ENCODE data around the gene C15orf61. TPM values are rescaled to one million over a fixed set of nuclear protein-coding genes. Genes with fewer than 3 reads are reported as not detected.

Gene C15orf61
- total RNA-seq, 1 experiment from 2014 or later, result 10.5 TPM

GRCh38 chr15:67542420-67543347 is 21.8 kb downstream of the C15orf61 start, which contains the start of gene MAP2K5:
Gene MAP2K5, plus strand, starts transcription at chr15:67542703. Its CDS starts 633 bp downstream, at chr15:67543336.
- intact Hi-C loops (cut with micrococcal nuclease; ENCODE audit: unreplicated experiment), result no loop called here
- no peaks in the 10 kb centered on the region for H3K36me3 Mint-ChIP-seq (ENCODE audit: insufficient read depth, unreplicated experiment)
- TF ChIP-seq CTCF (IDR thresholded peaks at IDR 0.05; ENCODE audit: insufficient read depth in 1 of 2, low read depth in 1 of 2, low read length in 1 of 2, severe bottlenecking in 1 of 2, unreplicated experiment in 1 of 2), result no peak
- H3K4me3 Mint-ChIP-seq (ENCODE audit: unreplicated experiment), result peak within 1 kb of the TSS; percentile 97
- H3K9me3 Mint-ChIP-seq (ENCODE audit: unreplicated experiment), result no peaks in the 10 kb centered on the region
- peak within 1 kb of the TSS; percentile 95 for H3K27ac Mint-ChIP-seq (ENCODE audit: unreplicated experiment)
- Histone ChIP-seq H3K9me3 (no peaks in the 10 kb centered on the region), H3K36me3 (ENCODE audit: control insufficient read depth, insufficient read depth, low read length) (no peaks in the 10 kb centered on the region), H3K4me3 (ENCODE audit: low read depth, low read length) (peak within 1 kb of the TSS; percentile 91), H3K4me1 (0 out of 2 replicates have a peak, but pooled peaks cover 8% of the 10 kb centered on the region), H3K27me3 (replicated peaks; ENCODE audit: control insufficient read depth, insufficient read depth, low read length) (no peaks in the 10 kb centered on the region)
- no peaks in the 10 kb centered on the region for H3K27me3 Mint-ChIP-seq (ENCODE audit: insufficient read depth, unreplicated experiment)
- BruUV-seq (replicated peaks), result no TSS peak
- CTCF ChIA-PET, result no interaction called here
- peak; percentile 66 to 81 for DNase-seq
- POLR2A ChIA-PET, result interaction anchor here (0.5 to 1.2 kb wide), 2 partner anchors 22 to 264 kb away, joined by 3 to 7 read pairs; partner anchors contain the start of gene C15orf61
- H3K4me1 Mint-ChIP-seq (ENCODE audit: low read depth, unreplicated experiment), result peaks cover 2% of the 10 kb centered on the region

GRCh38 chr15:67543348-67543718 is 22.4 kb downstream of the C15orf61 start:
- ChIA-PET CTCF (no interaction called here), POLR2A (no interaction called here)
- Mint-ChIP-seq H3K27ac (ENCODE audit: unreplicated experiment) (peak overlapping the region; percentile 95), H3K27me3 (ENCODE audit: insufficient read depth, unreplicated experiment) (no peaks in the 10 kb centered on the region), H3K4me3 (ENCODE audit: unreplicated experiment) (peak overlapping the region; percentile 97), H3K36me3 (ENCODE audit: insufficient read depth, unreplicated experiment) (no peaks in the 10 kb centered on the region), H3K9me3 (ENCODE audit: unreplicated experiment) (no peaks in the 10 kb centered on the region), H3K4me1 (ENCODE audit: low read depth, unreplicated experiment) (no peaks in the 10 kb centered on the region)
- TF ChIP-seq CTCF (IDR thresholded peaks at IDR 0.05; ENCODE audit: insufficient read depth in 1 of 2, low read depth in 1 of 2, low read length in 1 of 2, severe bottlenecking in 1 of 2, unreplicated experiment in 1 of 2), result no peak
- Histone ChIP-seq H3K27me3 (replicated peaks; ENCODE audit: control insufficient read depth, insufficient read depth, low read length) (no peaks in the 10 kb centered on the region), H3K9me3 (no peaks in the 10 kb centered on the region), H3K4me3 (ENCODE audit: low read depth, low read length) (peak overlapping the region; percentile 91), H3K4me1 (0 out of 2 replicates have a peak, but pooled peaks cover 8% of the 10 kb centered on the region), H3K36me3 (ENCODE audit: control insufficient read depth, insufficient read depth, low read length) (no peaks in the 10 kb centered on the region)
- intact Hi-C loops (cut with micrococcal nuclease; ENCODE audit: unreplicated experiment), result no loop called here
- DNase-seq, result no peak
- no TSS peak for BruUV-seq (replicated peaks)

- intact Hi-C loops (cut with micrococcal nuclease; ENCODE audit: unreplicated experiment), result no loop called here
- CTCF ChIA-PET, result no interaction called here
- POLR2A ChIA-PET, result no interaction called here
Observed at GRCh38 chr15:67544475-67544874, 23.5 kb downstream of the C15orf61 start.

More at GRCh38 chr15:67544475-67544874, 23.5 kb downstream of the C15orf61 start:
- DNase-seq, result no peak
- Histone ChIP-seq H3K4me1 (0 out of 2 replicates have a peak, but pooled peaks cover 8% of the 10 kb centered on the region), H3K4me3 (ENCODE audit: low read depth, low read length) (no peak overlapping the region), H3K27me3 (replicated peaks; ENCODE audit: control insufficient read depth, insufficient read depth, low read length) (no peaks in the 10 kb centered on the region), H3K36me3 (ENCODE audit: control insufficient read depth, insufficient read depth, low read length) (no peaks in the 10 kb centered on the region), H3K9me3 (no peaks in the 10 kb centered on the region)
- Mint-ChIP-seq H3K27me3 (ENCODE audit: insufficient read depth, unreplicated experiment) (no peaks in the 10 kb centered on the region), H3K9me3 (ENCODE audit: unreplicated experiment) (no peaks in the 10 kb centered on the region), H3K36me3 (ENCODE audit: insufficient read depth, unreplicated experiment) (no peaks in the 10 kb centered on the region), H3K4me1 (ENCODE audit: low read depth, unreplicated experiment) (no peaks in the 10 kb centered on the region), H3K27ac (ENCODE audit: unreplicated experiment) (no peak overlapping the region), H3K4me3 (ENCODE audit: unreplicated experiment) (no peak overlapping the region)
- TF ChIP-seq CTCF (IDR thresholded peaks at IDR 0.05; ENCODE audit: insufficient read depth in 1 of 2, low read depth in 1 of 2, low read length in 1 of 2, severe bottlenecking in 1 of 2, unreplicated experiment in 1 of 2), result no peak
- no TSS peak for BruUV-seq (replicated peaks)
